Neural cell (in vitro differentiated cells): ENCODE results near the gene GDE1. TPM values are rescaled to one million over a fixed set of nuclear protein-coding genes. Genes with fewer than 3 reads are reported as not detected.
A peak's percentile ranks its signal among the peaks of the same experiment; 100 is the strongest.

ENCODE experiments used
- H2AFZ ChIP-seq: fragments of 200-600, 300-800 bp; sonication (generic), shearing (Covaris generic); 2 replicates; pipeline ENCODE4 v1.6.0; 2014; ENCODE audit warnings: low read depth, mild to moderate bottlenecking, antibody characterized with exemption, low read length, moderate library complexity
- H3F3A ChIP-seq: fragments of 200-600 bp; shearing (Covaris generic); 2 replicates; pipeline ENCODE4 v1.6.1; 2016; ENCODE audit warnings: mild to moderate bottlenecking, moderate library complexity, mixed read lengths, antibody characterized with exemption, low read length; ENCODE audit not compliant: insufficient read depth, poor library complexity, severe bottlenecking
- H3K27ac ChIP-seq: fragments of 200-600, 300-800 bp; sonication (generic), shearing (Covaris generic); 2 replicates; pipeline ENCODE4 v1.5.1; 2014; ENCODE audit warnings: mild to moderate bottlenecking, low read length, moderate library complexity
- H3K27me3 ChIP-seq: fragments of 300-800, 200-600 bp; sonication (generic), shearing (Covaris generic); 2 replicates; pipeline ENCODE4 v1.6.0; 2014; ENCODE audit warnings: mild to moderate bottlenecking, low read depth, low read length, moderate library complexity; ENCODE audit not compliant: insufficient read depth
- H3K36me3 ChIP-seq: fragments of 300-800, 200-600 bp; sonication (generic), shearing (Covaris generic); 2 replicates; pipeline ENCODE4 v1.5.1; 2014; ENCODE audit warnings: mild to moderate bottlenecking, antibody characterized with exemption, low read length, moderate library complexity; ENCODE audit not compliant: insufficient read depth
- H3K4me2 ChIP-seq: fragments of 300-800, 200-600 bp; sonication (generic), shearing (Covaris generic); 2 replicates; pipeline ENCODE4 v1.6.0; 2014; ENCODE audit warnings: mild to moderate bottlenecking, low read length
- H3K4me3 ChIP-seq: fragments of 300-800, 200-600 bp; sonication (generic), shearing (Covaris generic); 2 replicates; pipeline ENCODE4 v1.5.1; 2014; ENCODE audit warnings: mild to moderate bottlenecking, low read length, moderate library complexity
- H3K79me2 ChIP-seq: fragments of 200-600 bp; shearing (Covaris generic); replicated peaks from 2 replicates; pipeline ENCODE4 v1.6.0; 2014; ENCODE audit warnings: mild to moderate bottlenecking, low read length, moderate library complexity; ENCODE audit not compliant: insufficient read depth
- H3K9ac ChIP-seq: fragments of 300-800, 200-600 bp; sonication (generic), shearing (Covaris generic); 2 replicates; pipeline ENCODE4 v1.6.1; 2016; ENCODE audit warnings: mild to moderate bottlenecking, low read length, mixed read lengths
- H3K9me2 ChIP-seq: fragments of 200-600 bp; shearing (Covaris generic); 2 replicates; pipeline ENCODE4 v1.6.1; 2016; ENCODE audit warnings: mild to moderate bottlenecking, low read length, mixed read lengths; ENCODE audit not compliant: insufficient read depth
- H3K9me3 ChIP-seq: fragments of 200-600, 300-800 bp; sonication (generic), shearing (Covaris generic); 2 replicates; pipeline ENCODE4 v1.6.1; 2016; ENCODE audit warnings: mild to moderate bottlenecking, mixed run types, low read length, moderate library complexity, mixed read lengths
- H4K20me1 ChIP-seq: fragments of 200-600 bp; shearing (Covaris generic); 2 replicates; pipeline ENCODE4 v1.6.1; 2016; ENCODE audit warnings: mild to moderate bottlenecking, mixed run types; ENCODE audit not compliant: insufficient read depth
- CTCF ChIP-seq: fragments of 450-650 bp; IDR thresholded peaks from 2 replicates; pipeline ENCODE4 v1.5.1; 2014; ENCODE audit warnings: antibody characterized with exemption, mild to moderate bottlenecking, moderate library complexity; ENCODE audit not compliant: poor library complexity, severe bottlenecking
- EP300 ChIP-seq: fragments of 450-650 bp; conservative IDR thresholded peaks from 2 replicates; pipeline ENCODE4 v1.6.1; 2014; ENCODE audit warnings: antibody characterized with exemption, mild to moderate bottlenecking, moderate library complexity; ENCODE audit not compliant: poor library complexity, severe bottlenecking
- EZH2 ChIP-seq: fragments of 200-600, 300-800 bp; shearing (Covaris generic), sonication (generic); IDR thresholded peaks from 2 replicates; pipeline ENCODE4 v1.6.1; 2014; ENCODE audit warnings: antibody characterized with exemption, low read length, borderline replicate concordance, mild to moderate bottlenecking; ENCODE audit not compliant: insufficient read depth, poor library complexity, severe bottlenecking
- MXI1 ChIP-seq: fragments of 450-650 bp; conservative IDR thresholded peaks from 2 replicates; pipeline ENCODE4 v1.6.1; 2014; ENCODE audit warnings: antibody characterized with exemption, mild to moderate bottlenecking; ENCODE audit not compliant: poor library complexity, severe bottlenecking
- POLR2AphosphoS5 ChIP-seq: IDR thresholded peaks from 2 replicates; pipeline ENCODE4 v1.6.1; 2012
- RAD21 ChIP-seq: fragments of 450-650 bp; conservative IDR thresholded peaks from 2 replicates; pipeline ENCODE4 v1.6.1; 2014; ENCODE audit warnings: antibody characterized with exemption, mild to moderate bottlenecking, moderate library complexity
- REST ChIP-seq: IDR thresholded peaks from 2 replicates; pipeline ENCODE4 v1.6.1; 2012; ENCODE audit warnings: borderline replicate concordance
- SMC3 ChIP-seq: fragments of 450-650 bp; conservative IDR thresholded peaks from 2 replicates; pipeline ENCODE4 v1.6.1; 2014; ENCODE audit warnings: antibody characterized with exemption, mild to moderate bottlenecking, moderate library complexity; ENCODE audit not compliant: poor library complexity
- TAF1 ChIP-seq: IDR thresholded peaks from 2 replicates; pipeline ENCODE4 v1.6.1; 2012; ENCODE audit warnings: low read depth
- polyA minus RNA-seq: library from RNA; depleted of rRNA, polyadenylated mRNA; stranded (reverse); fragments of >200 nt; gene quantifications from 2 replicates; pipeline ENCODE4 v1.2.3, GENCODE V29; 2014
- polyA plus RNA-seq: library from polyadenylated mRNA; depleted of rRNA; stranded (reverse); fragments of >200 nt; gene quantifications from 2 replicates; pipeline ENCODE4 v1.2.3, GENCODE V29; 2014

GDE1 gene
- polyA plus RNA-seq (74.7 and 76.6 TPM in 2 replicates), polyA minus RNA-seq (56.0 and 58.4 TPM in 2 replicates)

- H3K9ac ChIP-seq: peak within 1 kb of the TSS; percentile 90
- H3K9me3 ChIP-seq: no peaks in the 10 kb centered on the region
- no peaks in the 10 kb centered on the region for H3K9me2 ChIP-seq
- H4K20me1 ChIP-seq: no peaks in the 10 kb centered on the region
- no peaks in the 10 kb centered on the region for H3K36me3 ChIP-seq
- peaks cover 52% of the 10 kb centered on the region for H3K79me2 ChIP-seq
- H3K4me3 ChIP-seq: peak within 1 kb of the TSS; percentile 82
- peaks cover 6% of the 10 kb centered on the region for H3F3A ChIP-seq
- peak within 1 kb of the TSS; percentile 66 for H2AFZ ChIP-seq
- H3K4me2 ChIP-seq: peak within 1 kb of the TSS; percentile 64
- peak within 1 kb of the TSS; percentile 92 for H3K27ac ChIP-seq
- peak; percentile 45 for TF ChIP-seq SMC3
- peak; percentile 78 for TF ChIP-seq CTCF
- TF ChIP-seq REST: peak; percentile 88
- TF ChIP-seq EZH2: no peak
- TF ChIP-seq POLR2AphosphoS5: peak; percentile 98
- peak; percentile 51 for TF ChIP-seq EP300
- TF ChIP-seq RAD21: peak; percentile 51
- peak; percentile 87 for TF ChIP-seq MXI1
- TF ChIP-seq TAF1: peak; percentile 85
- H3K27me3 ChIP-seq: no peaks in the 10 kb centered on the region
These were observed at the start of gene GDE1 for GRCh38 chr16:19521471-19522396. Gene GDE1 (minus strand): TSS chr16:19522098. CDS start chr16:19521964, 134 bp downstream.

GRCh38 chr16:19567560-19567959, 45.7 kb upstream of the GDE1 start:
- H3K27ac ChIP-seq: no peak overlapping the region
- H3K9me2 ChIP-seq: no peaks in the 10 kb centered on the region
- H3K79me2 ChIP-seq: no peaks in the 10 kb centered on the region
- H3K9me3 ChIP-seq: no peaks in the 10 kb centered on the region
- H2AFZ ChIP-seq: no peak overlapping the region
- H3K9ac ChIP-seq: no peak overlapping the region
- no peaks in the 10 kb centered on the region for H4K20me1 ChIP-seq
- no peak overlapping the region for H3K4me2 ChIP-seq
- no peak overlapping the region for H3K4me3 ChIP-seq
- H3K27me3 ChIP-seq: no peaks in the 10 kb centered on the region
- TF ChIP-seq SMC3 (no peak), MXI1 (no peak), REST (no peak), POLR2AphosphoS5 (no peak), EP300 (no peak), RAD21 (no peak), CTCF (no peak), EZH2 (no peak)
- H3K36me3 ChIP-seq: peaks cover 5% of the 10 kb centered on the region
- no peaks in the 10 kb centered on the region for H3F3A ChIP-seq
